A673 (cell line): ENCODE measurements around the gene CAPZB. TPM values are rescaled to one million over a fixed set of nuclear protein-coding genes. Genes with fewer than 3 reads are reported as not detected.

Source experiments
- BruUV-seq: library from RNA; stranded (reverse); fragments of 400-500 nt; replicated peaks from 2 replicates; lab custom pipeline; 2021; lab: Mats Ljungman, UMichigan
- CTCF ChIA-PET: fragments of 300-600 bp; sonication (Branson Sonifier 250); formaldehyde crosslinking; loops from one replicate; lab custom pipeline; 2022; ENCODE audit warnings: antibody characterized with exemption; lab: Charles Lee
- POLR2A ChIA-PET: fragments of 300-600 bp; sonication (Branson Sonifier 250); formaldehyde crosslinking; loops from one replicate; lab custom pipeline; 2022; ENCODE audit warnings: antibody characterized with exemption; ENCODE audit not compliant: low non-redundant PET; lab: Charles Lee
- DNase-seq: peaks from one replicate; pipeline ENCODE4 v3.0.0-alpha.2; 2015; ENCODE audit warnings: low spot score
- H3K27ac ChIP-seq: fragments of 200-600 bp; sonication (generic); 2 replicates; pipeline ENCODE4 v1.5.1; 2016; ENCODE audit warnings: mixed run types, low read depth, mild to moderate bottlenecking, mixed read lengths, antibody characterized with exemption, low read length; ENCODE audit not compliant: poor library complexity, severe bottlenecking
- H3K27me3 ChIP-seq: fragments of 200-600 bp; sonication (generic); replicated peaks from 2 replicates; pipeline ENCODE4 v1.6.1; 2017; ENCODE audit warnings: mixed run types, low read depth, mild to moderate bottlenecking, mixed read lengths, antibody characterized with exemption, low read length; ENCODE audit not compliant: insufficient read depth, poor library complexity
- H3K36me3 ChIP-seq: fragments of 200-600 bp; sonication (generic); 2 replicates; pipeline ENCODE4 v1.6.1; 2016; ENCODE audit warnings: mixed run types, mild to moderate bottlenecking, mixed read lengths, antibody characterized with exemption, low read length; ENCODE audit not compliant: insufficient read depth, poor library complexity, severe bottlenecking
- H3K4me1 ChIP-seq: fragments of 200-600 bp; sonication (generic); 2 replicates; pipeline ENCODE4 v1.6.1; 2017; ENCODE audit warnings: mixed run types, mild to moderate bottlenecking, mixed read lengths, antibody characterized with exemption, low read length; ENCODE audit not compliant: insufficient read depth, poor library complexity, severe bottlenecking
- H3K4me3 ChIP-seq: fragments of 200-600 bp; sonication (generic); 2 replicates; pipeline ENCODE4 v1.5.1; 2016; ENCODE audit warnings: low read depth, mixed run types, mild to moderate bottlenecking, mixed read lengths, low read length; ENCODE audit not compliant: poor library complexity, severe bottlenecking
- H3K9me3 ChIP-seq: fragments of 200-600 bp; sonication (generic); 2 replicates; pipeline ENCODE4 v1.6.1; 2016; ENCODE audit warnings: mixed run types, low read depth, mild to moderate bottlenecking, mixed read lengths, antibody characterized with exemption, low read length; ENCODE audit not compliant: poor library complexity, severe bottlenecking
- CTCF ChIP-seq: fragments of 300-800, 200-600 bp; sonication (generic); conservative IDR thresholded peaks from 2 replicates; pipeline ENCODE4 v1.5.1; 2017; ENCODE audit warnings: low read depth, mild to moderate bottlenecking, antibody characterized with exemption, low read length, moderate library complexity, mixed read lengths
- EZH2 ChIP-seq: fragments of 200-600 bp; sonication (generic); IDR thresholded peaks from 2 replicates; pipeline ENCODE4 v1.6.1; 2017; ENCODE audit warnings: borderline replicate concordance, low read depth, mild to moderate bottlenecking, mixed read lengths, antibody characterized with exemption, low read length; ENCODE audit not compliant: poor library complexity, severe bottlenecking
- intact Hi-C: fragments of 100-400 bp; cut with micrococcal nuclease; formaldehyde crosslinking; loops from one replicate; pipeline ENCODE4 v1.10.0; 2022; ENCODE audit not compliant: unreplicated experiment
- total RNA-seq: library from RNA; stranded (reverse); gene quantifications from 2 replicates; pipeline ENCODE4 v1.2.3, GENCODE V29; 2021

CAPZB gene
- total RNA-seq, 1 experiment from 2014 or later = 214 TPM

- peaks cover 92% of the 10 kb centered on the region for H3K4me1 ChIP-seq
- intact Hi-C loops = no loop called here
- H3K27me3 ChIP-seq = no peaks in the 10 kb centered on the region
- DNase-seq = no peak
- peak overlapping the region; percentile 47 for H3K27ac ChIP-seq
- TF ChIP-seq EZH2 (no peak), CTCF (no peak)
- H3K36me3 ChIP-seq = no peaks in the 10 kb centered on the region
- BruUV-seq = no TSS peak
- H3K4me3 ChIP-seq = no peak overlapping the region
- CTCF ChIA-PET = no interaction called here
- POLR2A ChIA-PET = no interaction called here
- H3K9me3 ChIP-seq = no peaks in the 10 kb centered on the region
Observed at GRCh38 chr1:19435851-19436455, 49.4 kb downstream of the CAPZB start.

DNA sequence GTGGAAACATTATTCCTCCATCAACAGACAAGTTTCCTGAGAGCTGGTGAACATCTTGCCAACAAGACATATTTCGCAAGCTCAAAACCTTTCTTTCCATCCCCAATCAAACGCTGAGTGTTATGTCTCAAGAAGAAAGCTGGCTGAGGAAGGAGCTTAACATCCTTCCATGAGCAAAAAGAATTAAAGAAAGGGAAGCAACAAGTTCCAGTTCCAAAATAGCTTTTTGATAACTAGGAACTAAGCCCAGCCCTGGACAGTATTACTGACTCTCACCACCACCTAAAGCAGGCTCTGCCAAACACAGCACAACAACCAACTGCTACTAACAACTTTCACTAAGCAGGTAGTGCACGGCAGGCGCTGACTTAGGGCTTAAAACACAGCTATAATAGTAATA lies 50.2 kb downstream of the CAPZB start:
- peak; percentile 64 for DNase-seq
- H3K27ac ChIP-seq = peak overlapping the region; percentile 47
- H3K9me3 ChIP-seq = no peaks in the 10 kb centered on the region
- POLR2A ChIA-PET = no interaction called here
- BruUV-seq = no TSS peak
- no peaks in the 10 kb centered on the region for H3K27me3 ChIP-seq
- intact Hi-C loops = no loop called here
- no peak overlapping the region for H3K4me3 ChIP-seq
- H3K4me1 ChIP-seq = peaks cover 92% of the 10 kb centered on the region
- TF ChIP-seq CTCF (no peak), EZH2 (no peak)
- no peaks in the 10 kb centered on the region for H3K36me3 ChIP-seq
- CTCF ChIA-PET = no interaction called here

GRCh38 chr1:19433719-19433998 lies 51.7 kb downstream of the CAPZB start:
- no peak overlapping the region for H3K4me3 ChIP-seq
- intact Hi-C loops = no loop called here
- no peak for TF ChIP-seq CTCF
- no peak for TF ChIP-seq EZH2
- H3K4me1 ChIP-seq = peaks cover 89% of the 10 kb centered on the region
- H3K36me3 ChIP-seq = no peaks in the 10 kb centered on the region
- ChIA-PET POLR2A (interaction anchor here (0.6 to 0.7 kb wide), 2 partner anchors 13 to 73 kb away, joined by 5 to 7 read pairs; no protein-coding TSS in a partner anchor), CTCF (no interaction called here)
- no peaks in the 10 kb centered on the region for H3K9me3 ChIP-seq
- no peaks in the 10 kb centered on the region for H3K27me3 ChIP-seq
- peak overlapping the region; percentile 2 for H3K27ac ChIP-seq
- DNase-seq = no peak
- BruUV-seq = no TSS peak
